Measurements from ENCODE around the gene ZNF658. TPM values are rescaled to one million over a fixed set of nuclear protein-coding genes. Genes with fewer than 3 reads are reported as not detected.
"Not testable (repeated sequence)": the region's sequence is repeated elsewhere in the genome, so short reads cannot be mapped to it uniquely, and the experiment has no call there.

Gene ZNF658
- total RNA-seq = 8.9 TPM
- long read RNA-seq, full-length matches to known transcripts = 9 of 10 reads
- long read RNA-seq, partial matches to known transcripts = 0 of 10 reads
- long read RNA-seq, other reads (novel, unspliced or antisense) = 1 of 10 reads

GRCh38 chr9:66900490-66901131 is at the start of gene ZNF658:
ZNF658 (plus strand) TSS chr9:66900725; CDS start chr9:66903562, 2,837 bp downstream.
- intact Hi-C loops (cut with micrococcal nuclease) = not testable (repeated sequence)
- DNase-seq = peak; percentile 89
- ATAC-seq = peak; percentile 100

GRCh38 chr9:66861732-66862131 is 38.8 kb upstream of the ZNF658 start:
- intact Hi-C loops (cut with micrococcal nuclease); DNase-seq; ATAC-seq: not testable (repeated sequence)

GRCh38 chr9:66868660-66869059 is 31.9 kb upstream of the ZNF658 start:
- ATAC-seq; DNase-seq; intact Hi-C loops (cut with micrococcal nuclease): not testable (repeated sequence)

- DNase-seq; ATAC-seq; intact Hi-C loops (cut with micrococcal nuclease): not testable (repeated sequence)
Observed at GRCh38 chr9:66880605-66881004, 19.9 kb upstream of the ZNF658 start.

- ATAC-seq; DNase-seq; intact Hi-C loops (cut with micrococcal nuclease): not testable (repeated sequence)
Observed at GRCh38 chr9:66881847-66882246, 18.7 kb upstream of the ZNF658 start.

GRCh38 chr9:66890334-66890733 is 10.2 kb upstream of the ZNF658 start:
- ATAC-seq; DNase-seq; intact Hi-C loops (cut with micrococcal nuclease): not testable (repeated sequence)

- DNase-seq; intact Hi-C loops (cut with micrococcal nuclease): not testable (repeated sequence)
- peak; percentile 34 for ATAC-seq
Observed at GRCh38 chr9:66901141-66901540, 616 bp downstream of the ZNF658 start.

GRCh38 chr9:66909560-66909959 is 9.0 kb downstream of the ZNF658 start:
- DNase-seq; ATAC-seq; intact Hi-C loops (cut with micrococcal nuclease): not testable (repeated sequence)

- intact Hi-C loops (cut with micrococcal nuclease); DNase-seq; ATAC-seq: not testable (repeated sequence)
Observed at GRCh38 chr9:66920072-66920471, 19.5 kb downstream of the ZNF658 start.

- peak; percentile 9 for ATAC-seq
- DNase-seq; intact Hi-C loops (cut with micrococcal nuclease): not testable (repeated sequence)
Observed at GRCh38 chr9:66936194-66936870, 35.8 kb downstream of the ZNF658 start.

GRCh38 chr9:66937662-66938061 is 37.1 kb downstream of the ZNF658 start:
- DNase-seq; intact Hi-C loops (cut with micrococcal nuclease); ATAC-seq: not testable (repeated sequence)

- intact Hi-C loops (cut with micrococcal nuclease); ATAC-seq; DNase-seq: not testable (repeated sequence)
Observed at GRCh38 chr9:66938322-66938721, 37.8 kb downstream of the ZNF658 start.

GRCh38 chr9:66939878-66940830 is 39.6 kb downstream of the ZNF658 start:
- DNase-seq; intact Hi-C loops (cut with micrococcal nuclease): not testable (repeated sequence)
- peak; percentile 95 for ATAC-seq

GRCh38 chr9:66942400-66943155 is 42.1 kb downstream of the ZNF658 start:
- intact Hi-C loops (cut with micrococcal nuclease); DNase-seq; ATAC-seq: not testable (repeated sequence)

GRCh38 chr9:66952576-66952975 is 52.1 kb downstream of the ZNF658 start:
- intact Hi-C loops (cut with micrococcal nuclease); DNase-seq; ATAC-seq: not testable (repeated sequence)
